Left ventricle myocardium superior (tissue), 1 donor: ENCODE data around the gene RAB3GAP2. TPM values are rescaled to one million over a fixed set of nuclear protein-coding genes. Genes with fewer than 3 reads are reported as not detected.
"Not testable (repeated sequence)": the region's sequence is repeated elsewhere in the genome, so short reads cannot be mapped to it uniquely, and the experiment has no call there.

Source experiments
- ATAC-seq: fragments of 200-7000 bp; cut with Tn5 transposase; one replicate; pipeline ENCODE4 v1.9.1; 2020; ENCODE audit warnings: mild to moderate bottlenecking, moderate library complexity
- DNase-seq: peaks from one replicate; pipeline ENCODE4 v3.0.0-alpha.2; 2020
- intact Hi-C: fragments of 100-400 bp; cut with micrococcal nuclease; formaldehyde crosslinking; loops from one replicate; pipeline ENCODE4 v1.11.0; 2022
- total RNA-seq: library from RNA; stranded (reverse); fragmentation: NEBNext Ultra II Directional; extraction: Animal tissue kit (Norgen Biotek cat#: 25700); gene quantifications from one replicate; pipeline ENCODE4 v1.2.1, GENCODE V29; 2021
- donor health status: DM: no; HTN: yes; CAD: no; lungs with severe emphysema.

Gene RAB3GAP2
- total RNA-seq, 1 donor from 2014 or later: 25.9 TPM

DNA sequence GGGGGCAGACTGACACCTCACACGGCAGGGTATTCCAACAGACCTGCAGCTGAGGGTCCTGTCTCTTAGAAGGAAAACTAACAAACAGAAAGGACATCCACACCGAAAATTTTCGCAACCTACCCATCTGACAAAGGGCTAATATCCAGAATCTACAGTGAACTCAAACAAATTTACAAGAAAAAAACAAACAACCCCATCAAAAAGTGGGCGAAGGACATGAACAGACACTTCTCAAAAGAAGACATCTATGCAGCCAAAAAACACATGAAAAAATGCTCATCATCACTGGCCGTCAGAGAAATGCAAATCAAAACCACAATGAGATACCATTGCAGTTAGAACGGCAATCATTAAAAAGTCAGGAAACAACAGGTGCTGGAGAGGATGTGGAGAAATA, 26.4 kb downstream of the RAB3GAP2 start:
- DNase-seq, ATAC-seq, intact Hi-C loops: not testable (repeated sequence)

DNA sequence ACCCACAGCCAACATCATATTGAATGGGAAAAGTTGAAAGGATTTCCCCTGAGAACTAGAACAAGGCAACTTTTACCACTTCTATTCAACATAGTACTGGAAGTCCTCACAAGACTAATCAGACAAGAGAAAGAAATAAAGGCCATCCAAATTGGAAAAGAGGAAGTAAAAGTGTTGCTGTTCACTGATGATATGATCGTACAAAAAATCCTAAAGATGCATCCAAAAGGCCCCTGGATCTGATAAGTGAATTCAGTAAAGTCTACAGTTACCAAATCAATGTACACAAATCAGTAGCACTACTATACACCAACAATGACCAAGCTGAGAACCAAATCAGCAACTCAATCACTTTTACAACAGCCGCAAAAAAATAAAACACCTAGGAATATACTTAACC, 28.3 kb downstream of the RAB3GAP2 start:
- ATAC-seq (no peak), DNase-seq (no peak)
- intact Hi-C loops: no loop called here

DNA sequence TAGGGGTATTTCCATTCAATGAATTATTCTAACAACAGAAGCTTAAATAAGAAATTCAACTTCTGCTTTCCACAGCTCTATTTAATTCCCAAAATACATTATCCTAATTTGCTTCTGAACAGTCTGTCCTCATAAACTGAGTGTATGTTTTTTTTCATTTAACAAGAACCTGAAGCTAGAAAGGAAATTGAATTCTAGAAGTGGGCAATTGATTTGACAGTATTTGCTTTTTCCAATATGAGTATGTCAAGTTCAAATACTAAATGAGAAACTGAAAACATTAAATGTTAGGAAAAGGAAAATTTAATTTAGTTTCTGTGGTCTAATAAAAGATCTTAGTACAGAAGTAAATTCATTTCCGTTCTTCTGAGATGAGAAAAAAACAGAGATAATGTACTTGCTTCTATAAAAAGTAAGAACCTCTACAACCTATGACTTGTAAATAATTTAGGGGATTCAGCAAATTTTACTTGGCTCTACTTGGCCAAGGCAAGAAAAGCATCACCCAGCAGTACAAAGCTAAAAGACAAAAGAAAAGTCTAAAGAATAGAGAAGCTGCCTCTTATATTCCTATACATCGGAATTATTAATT, 31.1 kb downstream of the RAB3GAP2 start:
- intact Hi-C loops: no loop called here
- no peak for DNase-seq
- no peak for ATAC-seq

DNA sequence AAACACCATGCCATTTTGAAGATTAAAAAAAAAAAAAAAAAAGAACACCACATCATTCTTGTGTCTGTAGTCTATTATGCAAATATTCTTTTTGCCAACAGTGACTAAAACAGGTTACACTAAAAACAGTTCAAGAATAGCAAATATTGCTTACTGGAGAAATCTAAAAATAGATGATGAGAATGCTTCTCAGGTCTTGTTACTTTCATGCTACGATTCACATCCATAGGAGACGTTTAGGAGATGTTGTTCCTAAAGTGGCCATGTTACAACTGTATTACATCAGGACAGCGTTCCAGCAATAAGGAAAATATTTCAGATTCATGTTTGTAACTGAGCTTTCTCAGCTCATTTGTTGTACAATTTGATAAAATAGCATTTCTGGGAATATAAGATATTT, 32.3 kb downstream of the RAB3GAP2 start:
- ATAC-seq: no peak
- intact Hi-C loops: no loop called here
- DNase-seq: no peak

DNA sequence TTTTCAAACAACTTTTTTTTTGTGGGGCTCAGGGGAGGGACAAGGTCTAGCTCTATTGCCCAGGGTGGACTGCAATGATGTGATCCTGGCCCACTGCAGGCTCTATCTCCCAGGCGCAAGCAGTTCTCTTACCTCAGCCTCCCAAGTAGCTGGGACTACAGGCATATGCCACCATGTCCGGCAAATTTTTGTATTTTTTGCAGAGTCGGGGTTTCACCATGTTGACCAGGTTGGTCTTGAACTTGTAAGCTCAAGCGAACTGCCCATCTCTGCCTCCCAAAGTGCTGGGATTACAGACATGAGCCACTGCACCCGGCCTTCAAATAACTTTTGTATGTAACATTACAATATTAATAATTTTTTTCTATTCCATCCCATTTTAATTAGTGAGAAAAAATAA, 33.0 kb downstream of the RAB3GAP2 start:
- no peak for ATAC-seq
- intact Hi-C loops: no loop called here
- no peak for DNase-seq

DNA sequence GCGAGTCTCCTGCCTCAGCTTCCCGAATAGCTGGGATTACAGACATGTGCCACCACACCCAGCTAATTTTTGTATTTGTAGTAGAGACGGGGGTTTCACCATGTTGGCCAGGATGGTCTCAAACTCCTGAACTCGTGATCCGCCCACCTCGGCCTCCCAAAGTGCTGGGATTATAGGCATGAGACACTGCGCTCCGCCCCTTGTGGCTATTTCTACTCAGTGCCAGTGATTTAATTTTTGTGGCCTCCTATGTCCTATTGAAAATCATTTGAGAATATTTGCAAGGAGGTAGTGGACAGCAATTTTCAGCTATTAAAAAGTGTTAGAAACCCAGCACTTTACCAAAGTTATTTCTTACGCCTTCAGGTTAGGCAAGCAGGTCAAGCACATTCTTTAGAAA, 36.0 kb downstream of the RAB3GAP2 start:
- intact Hi-C loops, DNase-seq, ATAC-seq: not testable (repeated sequence)

DNA sequence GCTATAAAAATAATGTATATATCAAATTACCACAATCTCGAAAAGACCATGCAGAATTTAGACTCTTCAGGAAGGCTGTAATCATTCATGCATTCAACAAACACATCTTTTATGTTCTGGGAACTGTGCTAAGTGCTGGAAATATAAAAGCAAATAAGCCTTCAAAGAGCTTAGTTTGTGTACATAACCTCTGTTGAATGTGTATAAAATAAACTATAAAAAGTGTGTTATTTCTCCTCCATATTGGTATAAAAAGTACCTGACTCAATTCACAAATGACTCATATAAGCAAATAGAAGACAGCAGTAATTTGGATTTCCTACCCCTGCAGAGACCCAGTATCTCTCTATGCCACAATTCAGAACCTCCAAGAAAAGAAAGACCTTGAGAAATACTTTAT, 36.8 kb downstream of the RAB3GAP2 start:
- intact Hi-C loops: no loop called here
- DNase-seq (no peak), ATAC-seq (no peak)

DNA sequence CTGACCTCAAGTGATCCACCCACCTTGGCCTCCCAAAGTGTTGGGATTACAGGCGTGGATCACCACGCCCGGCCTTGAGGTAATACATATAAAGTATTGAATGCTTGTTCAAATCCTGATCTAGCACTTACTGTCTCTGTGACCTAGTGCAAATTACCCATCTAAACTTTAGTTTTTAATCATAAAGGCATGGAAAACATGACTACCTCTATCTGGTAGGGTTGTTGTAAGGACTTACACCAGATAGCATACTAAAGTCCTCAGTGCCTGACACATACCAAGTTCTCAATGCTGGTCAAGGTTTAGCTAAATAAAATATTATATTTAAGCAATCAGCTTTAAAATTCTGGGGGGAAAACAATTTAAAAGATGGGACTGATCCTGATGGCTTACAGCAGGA, 38.3 kb downstream of the RAB3GAP2 start:
- ATAC-seq (no peak), DNase-seq (no peak)
- intact Hi-C loops: no loop called here

DNA sequence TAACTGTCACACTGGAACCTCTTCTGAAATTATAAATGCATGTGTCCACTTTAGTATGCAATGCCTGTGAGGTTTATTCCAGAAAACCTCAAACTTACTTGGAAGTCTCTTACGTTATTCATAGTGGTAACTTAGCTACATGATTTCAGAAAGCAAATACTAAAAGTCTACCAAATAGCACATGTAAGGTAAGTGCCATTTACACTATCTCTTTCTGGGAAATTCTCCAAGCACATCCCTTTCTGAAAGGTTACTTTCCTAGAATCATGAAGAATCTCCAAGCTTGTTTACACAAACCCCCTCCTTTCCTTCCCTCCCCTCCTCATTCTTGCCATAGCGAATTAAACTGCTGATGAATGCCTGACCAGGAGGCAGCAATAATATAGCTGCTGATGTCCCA, 42.5 kb downstream of the RAB3GAP2 start:
- DNase-seq (no peak), ATAC-seq (no peak)
- intact Hi-C loops: no loop called here

DNA sequence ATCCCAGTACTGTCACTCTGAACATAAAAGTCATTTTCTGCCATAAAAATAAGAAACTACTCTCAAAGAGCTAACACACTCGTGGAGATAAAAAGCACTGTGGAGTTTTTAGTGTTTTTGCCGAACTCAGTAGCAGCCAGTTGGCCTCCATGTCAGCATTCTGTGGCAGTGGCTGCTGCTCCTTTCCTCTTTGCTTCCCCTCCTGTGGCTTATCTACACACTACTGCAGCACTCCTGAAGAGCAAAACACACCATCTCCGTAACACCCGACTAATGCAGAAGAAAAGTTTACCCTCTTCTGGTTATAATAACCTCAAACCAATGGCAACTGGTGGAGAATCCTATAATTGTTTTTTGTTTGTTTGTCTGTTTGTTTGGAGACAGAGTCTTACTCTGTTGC, 44.9 kb downstream of the RAB3GAP2 start:
- DNase-seq (no peak), ATAC-seq (peak; percentile 57)
- intact Hi-C loops: no loop called here

DNA sequence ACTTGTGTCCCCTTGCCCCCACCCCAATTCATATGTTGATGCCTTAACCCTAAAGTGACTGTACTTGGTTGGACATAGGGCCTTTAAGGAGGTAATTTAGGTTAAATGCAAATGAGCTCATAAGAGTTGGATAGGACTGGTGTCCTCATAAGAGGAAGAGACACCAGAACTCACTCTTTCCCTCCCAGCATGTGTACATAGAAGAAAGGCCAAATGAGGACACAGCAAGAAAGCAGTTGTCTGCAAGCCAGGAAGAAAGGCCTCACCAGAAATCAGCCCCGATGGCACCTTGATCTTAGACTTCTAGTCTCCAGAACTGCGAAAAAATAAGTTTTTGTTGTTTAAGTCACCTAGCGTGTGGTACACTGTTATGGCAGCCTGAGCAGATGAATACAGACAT, 45.5 kb downstream of the RAB3GAP2 start:
- intact Hi-C loops: no loop called here
- ATAC-seq (no peak), DNase-seq (no peak)

DNA sequence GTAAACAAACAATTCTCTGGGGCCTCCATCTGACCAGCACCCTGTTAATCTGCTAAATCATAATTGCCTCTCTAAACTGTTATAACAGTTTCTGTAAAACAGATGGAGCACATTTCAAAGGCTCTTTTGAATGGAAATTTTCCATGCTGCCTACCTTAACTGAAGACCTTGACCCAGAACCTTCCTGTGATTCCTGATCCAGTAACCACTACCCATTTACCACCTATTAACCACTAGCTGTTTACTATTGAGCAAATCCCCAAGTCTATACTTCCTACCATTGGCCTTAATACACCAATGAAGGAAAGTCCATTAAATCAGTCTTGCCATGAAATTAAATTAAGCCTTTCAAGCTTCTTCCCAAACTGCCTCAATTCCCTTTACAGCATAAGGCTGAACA, 46.3 kb downstream of the RAB3GAP2 start:
- intact Hi-C loops: no loop called here
- no peak for DNase-seq
- ATAC-seq: no peak

DNA sequence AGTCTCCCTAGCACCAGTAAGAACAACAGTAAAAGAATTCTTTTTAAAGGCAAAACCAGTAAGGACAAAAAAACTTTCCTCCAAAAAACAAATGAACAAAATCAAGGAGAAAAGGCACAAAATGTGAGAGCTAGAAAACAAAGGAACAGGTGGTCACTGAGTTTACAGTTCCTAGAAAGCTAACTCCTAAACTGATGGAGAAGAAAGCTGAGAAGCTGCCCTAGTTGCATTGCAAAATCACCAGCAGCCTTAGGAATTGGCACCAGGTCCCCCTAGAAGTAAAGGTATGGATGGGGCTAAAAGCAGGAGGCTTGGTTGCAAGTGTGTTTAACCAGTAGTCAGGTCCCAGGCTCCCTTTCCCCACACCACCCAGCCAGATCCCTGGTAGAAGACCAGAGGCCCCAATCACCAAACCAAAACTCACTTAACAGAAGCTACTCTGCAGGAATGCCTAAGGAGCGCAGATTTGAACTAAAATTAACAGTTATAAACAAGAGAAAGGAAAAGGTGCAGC, 47.6 kb downstream of the RAB3GAP2 start:
- no peak for DNase-seq
- ATAC-seq: no peak
- intact Hi-C loops: no loop called here

DNA sequence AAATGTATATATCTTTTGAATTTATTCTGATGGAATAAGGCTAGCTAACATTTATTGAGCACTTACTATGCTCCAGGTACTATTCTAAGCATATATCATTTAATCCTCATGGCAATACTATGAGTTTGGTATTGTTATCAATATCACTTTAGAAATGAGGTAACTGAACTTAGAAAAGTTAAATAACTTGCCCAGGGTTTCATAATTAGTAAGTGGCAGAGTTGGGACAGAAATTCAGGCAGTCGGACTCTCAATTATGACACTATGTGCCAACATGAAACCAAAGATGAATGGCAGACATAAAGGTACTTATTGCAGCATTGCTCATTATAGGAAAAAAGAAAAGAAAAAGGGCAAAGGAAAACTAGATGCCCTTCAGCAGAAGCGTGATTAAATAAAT, 48.2 kb downstream of the RAB3GAP2 start:
- intact Hi-C loops: no loop called here

DNA sequence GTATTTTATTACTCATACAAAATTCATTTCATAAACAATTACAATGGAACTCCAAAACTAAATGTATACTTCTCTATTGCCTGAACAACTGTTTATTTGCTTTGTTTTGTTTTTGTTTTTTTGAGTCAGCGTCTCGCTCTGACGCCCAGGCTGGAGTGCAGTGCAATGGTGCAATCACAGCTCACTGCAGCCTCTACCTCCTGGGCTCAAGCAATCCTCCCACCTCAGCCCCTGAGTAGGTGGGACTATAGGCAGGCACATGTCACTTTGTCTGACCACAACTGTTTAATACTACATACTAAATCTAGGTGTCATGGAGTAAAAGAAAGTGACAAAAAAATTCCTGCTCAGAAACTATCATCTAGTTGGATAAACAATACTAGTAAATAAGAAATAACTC, 49.3 kb downstream of the RAB3GAP2 start:
- ATAC-seq: no peak
- intact Hi-C loops: no loop called here
- DNase-seq: no peak

More for the DNA sequence above, 48.2 kb downstream of the RAB3GAP2 start:
- DNase-seq (no peak), ATAC-seq (no peak)

DNA sequence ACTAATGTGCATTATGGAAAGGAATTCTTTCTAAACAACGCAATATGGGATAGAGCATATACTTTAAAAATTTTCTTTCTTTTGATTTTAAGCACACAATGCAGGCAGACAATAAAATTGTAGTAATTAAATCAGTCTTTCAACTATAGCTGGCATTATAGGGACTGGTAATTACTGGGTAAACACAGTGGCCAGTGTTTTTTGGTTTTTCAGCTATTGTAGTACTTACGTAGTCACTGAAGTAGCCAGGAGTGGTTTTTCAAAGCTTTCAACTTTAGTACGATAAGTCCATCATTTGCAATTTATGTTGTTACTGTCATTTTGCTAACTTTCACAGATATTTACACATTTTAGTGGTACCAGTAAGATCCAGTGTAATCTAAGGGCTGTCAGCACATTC, 50.6 kb downstream of the RAB3GAP2 start:
- intact Hi-C loops: no loop called here
- ATAC-seq (no peak), DNase-seq (no peak)

DNA sequence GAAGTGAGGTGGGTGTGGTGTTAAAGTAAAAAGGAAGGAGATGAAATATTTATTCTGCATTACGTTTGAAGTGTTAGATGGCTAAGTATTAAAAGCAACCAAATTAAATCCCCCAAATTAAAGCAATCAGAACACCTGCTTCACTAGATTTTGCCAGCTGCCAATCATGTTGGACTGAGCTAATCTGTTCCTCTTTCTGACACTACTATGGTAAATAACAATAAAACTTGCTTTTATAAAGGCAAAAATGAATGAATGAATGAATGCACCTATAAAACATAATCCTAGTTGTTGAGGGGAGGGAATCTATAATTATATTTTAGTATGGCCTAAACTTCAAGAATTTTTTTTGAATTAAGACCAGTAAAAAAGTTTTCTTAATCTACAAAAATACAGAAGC, 51.0 kb downstream of the RAB3GAP2 start:
- DNase-seq (no peak), ATAC-seq (no peak)
- intact Hi-C loops: no loop called here

DNA sequence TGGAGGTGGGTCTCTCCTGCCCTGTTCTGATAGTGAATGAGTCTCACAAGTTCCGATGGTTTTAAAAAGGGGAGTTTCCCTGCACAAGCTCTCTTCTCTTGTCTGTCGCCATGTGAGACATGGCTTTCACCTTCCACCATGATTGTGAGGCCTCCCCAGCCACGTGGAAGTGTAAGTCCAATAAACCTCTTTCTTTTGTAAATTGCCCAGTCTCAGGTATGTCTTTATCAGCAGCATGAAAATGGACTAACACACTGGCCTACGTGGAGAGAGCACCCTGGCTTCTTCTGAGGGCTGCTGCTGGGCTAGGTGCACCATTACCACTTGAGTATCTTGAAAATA, 51.6 kb downstream of the RAB3GAP2 start:
- intact Hi-C loops, DNase-seq, ATAC-seq: not testable (repeated sequence)

DNA sequence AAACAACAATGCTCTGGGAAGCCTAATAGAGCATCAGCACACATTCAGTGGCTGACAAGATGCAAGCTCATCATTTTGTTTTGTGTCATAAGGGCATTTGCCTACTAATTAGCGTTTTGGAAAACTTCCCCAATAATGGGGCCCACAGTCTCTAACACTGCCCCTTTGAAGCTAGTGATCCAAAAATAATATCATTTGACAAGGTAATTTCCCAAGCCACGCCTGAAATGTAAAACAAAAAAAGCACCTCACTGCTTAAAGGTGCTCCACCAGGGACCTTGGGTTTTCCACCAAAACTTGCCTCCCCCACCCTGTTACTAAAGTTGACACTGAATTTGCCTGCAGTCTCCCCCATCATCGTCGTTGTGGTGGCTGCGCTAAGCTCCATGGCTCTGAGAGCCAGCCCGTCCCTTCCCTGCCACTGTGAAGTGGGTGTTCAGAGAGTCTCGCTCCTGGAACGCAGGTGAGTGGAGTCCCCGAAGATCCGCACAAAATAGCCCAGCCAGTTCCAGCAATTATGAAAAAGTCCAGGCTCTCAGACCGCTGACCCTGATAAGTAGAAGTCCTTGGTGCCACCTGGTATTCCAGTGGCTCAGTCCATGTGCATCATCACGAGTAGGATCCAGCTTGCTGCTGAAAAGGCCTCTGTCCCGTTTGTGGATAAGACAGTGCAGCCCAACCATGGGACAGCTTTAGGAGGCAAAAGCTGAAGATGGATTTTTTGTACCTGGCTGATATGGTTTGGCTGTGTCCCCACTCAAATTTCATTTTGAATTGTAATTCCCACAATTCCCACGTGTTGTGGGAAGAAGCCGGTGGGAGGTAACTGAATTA, 52.2 kb downstream of the RAB3GAP2 start:
- no peak for ATAC-seq
- DNase-seq: no peak
- intact Hi-C loops: no loop called here

DNA sequence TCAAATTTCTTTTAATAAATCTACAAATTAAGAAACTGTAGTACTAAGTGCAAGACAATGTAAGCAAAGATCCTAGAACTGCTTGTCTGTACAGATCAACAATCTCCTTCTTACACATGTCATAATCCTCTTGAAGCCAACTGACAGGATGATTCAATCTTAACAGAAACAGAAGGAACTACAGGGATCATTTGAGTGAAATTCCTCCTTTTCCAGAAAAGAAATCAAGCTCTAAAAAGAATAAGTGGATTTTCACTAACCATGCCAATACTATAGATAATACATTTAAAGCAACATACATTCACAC, 53.2 kb downstream of the RAB3GAP2 start:
- no peak for DNase-seq
- no peak for ATAC-seq
- intact Hi-C loops: no loop called here
